GM10847 (cell line): ENCODE results near the gene PTPN3.

Experiments
- POLR2A ChIP-seq: IDR thresholded peaks from 2 replicates; pipeline ENCODE4 v1.6.1; 2011; ENCODE audit not compliant: insufficient read length; ENCODE audit errors: extremely low read depth

Gene PTPN3

DNA sequence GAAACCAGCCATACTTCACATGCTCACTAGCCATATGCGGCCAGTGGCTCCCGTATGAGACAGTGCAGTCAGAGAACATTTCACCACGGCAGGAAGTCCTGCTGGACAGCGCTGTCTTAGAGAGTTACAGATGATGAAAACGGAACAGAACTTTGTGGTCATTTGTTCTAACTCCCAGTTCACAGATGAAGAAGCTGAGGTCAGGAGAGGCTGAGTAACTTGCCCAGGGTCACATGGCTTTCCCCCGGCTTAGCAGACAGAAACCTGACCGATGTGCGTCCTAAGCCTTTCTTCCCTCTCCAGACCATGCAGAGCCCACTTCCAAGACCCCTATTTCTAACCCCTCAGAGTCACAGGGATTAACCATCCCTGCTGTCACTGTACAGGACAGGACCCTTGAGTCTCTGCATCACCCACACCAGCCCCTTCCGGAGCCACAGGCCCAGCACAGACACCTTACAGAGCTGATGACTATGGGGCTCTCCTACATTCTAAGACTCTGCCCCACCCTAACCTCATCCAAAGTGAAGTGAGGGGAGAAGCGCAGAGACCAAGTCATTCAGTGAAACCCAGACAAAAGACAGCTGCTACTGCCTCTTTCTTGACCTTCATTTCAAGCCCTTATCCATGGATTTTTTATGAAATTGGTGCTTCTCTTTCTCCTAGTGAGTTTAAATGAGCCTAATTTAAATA is 86.9 kb downstream of the PTPN3 start:
- TF ChIP-seq POLR2A: no peak

DNA sequence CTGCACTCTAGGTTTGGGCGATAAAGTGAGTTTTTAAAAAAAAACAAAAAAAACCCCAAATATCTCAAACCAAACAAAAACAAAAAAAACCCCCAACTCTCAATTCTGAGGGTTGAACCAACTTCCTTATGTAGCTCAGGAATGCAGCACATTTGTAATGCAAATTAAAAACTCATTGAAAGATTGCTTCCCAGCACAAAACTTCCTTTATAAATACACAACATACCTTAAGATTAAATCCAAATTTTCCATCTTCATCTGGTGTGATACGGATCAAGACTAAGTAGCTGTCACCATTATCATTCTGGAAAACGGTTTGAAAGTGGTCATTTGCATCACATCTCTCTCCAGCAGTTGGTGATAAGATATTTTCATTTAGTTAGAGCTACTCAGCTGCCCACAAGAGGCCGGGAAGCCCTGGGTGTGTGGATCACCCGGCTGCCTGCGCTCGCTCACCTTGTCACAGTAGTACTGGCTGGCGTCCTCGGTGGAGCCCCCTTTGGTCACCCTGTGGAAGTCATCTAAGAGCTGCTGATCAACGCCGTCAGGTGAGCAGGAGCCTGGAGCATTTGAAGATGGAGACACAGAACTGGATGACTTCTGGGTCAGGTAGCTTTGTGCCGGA is 88.2 kb downstream of the PTPN3 start:
- TF ChIP-seq POLR2A: no peak

DNA sequence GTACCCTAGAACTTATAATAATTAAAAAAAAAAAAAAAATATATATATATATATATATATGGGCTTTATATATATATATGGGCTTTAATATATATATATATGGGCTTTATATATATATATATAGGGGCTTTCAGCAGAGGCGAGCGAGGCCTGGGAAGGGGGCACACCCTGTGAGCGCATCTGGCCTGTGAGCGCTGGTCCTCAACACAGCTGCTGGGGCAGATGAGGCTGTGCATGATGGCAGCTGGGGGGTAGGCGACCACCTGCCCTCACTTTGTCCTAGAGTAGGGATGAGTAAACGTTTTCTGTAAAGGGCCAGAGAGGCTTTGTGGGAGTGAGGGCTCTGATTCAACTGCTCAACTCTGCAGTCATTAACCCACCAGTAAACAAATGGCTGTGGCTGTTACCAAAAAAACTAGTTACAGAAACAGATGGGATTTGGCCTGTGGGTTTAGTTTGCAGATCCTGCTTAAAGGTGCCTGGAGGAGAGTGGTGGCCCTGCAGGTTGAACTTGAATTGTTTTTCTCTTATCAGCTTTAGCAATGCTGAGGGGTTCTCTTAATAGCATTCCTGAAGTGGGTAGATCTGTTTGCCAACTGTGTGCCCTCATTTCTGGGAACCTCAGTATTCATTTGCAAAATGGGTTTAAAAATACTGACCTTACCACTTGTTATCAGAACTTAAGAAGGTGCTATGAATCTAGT is 89.2 kb downstream of the PTPN3 start:
- TF ChIP-seq POLR2A: no peak

DNA sequence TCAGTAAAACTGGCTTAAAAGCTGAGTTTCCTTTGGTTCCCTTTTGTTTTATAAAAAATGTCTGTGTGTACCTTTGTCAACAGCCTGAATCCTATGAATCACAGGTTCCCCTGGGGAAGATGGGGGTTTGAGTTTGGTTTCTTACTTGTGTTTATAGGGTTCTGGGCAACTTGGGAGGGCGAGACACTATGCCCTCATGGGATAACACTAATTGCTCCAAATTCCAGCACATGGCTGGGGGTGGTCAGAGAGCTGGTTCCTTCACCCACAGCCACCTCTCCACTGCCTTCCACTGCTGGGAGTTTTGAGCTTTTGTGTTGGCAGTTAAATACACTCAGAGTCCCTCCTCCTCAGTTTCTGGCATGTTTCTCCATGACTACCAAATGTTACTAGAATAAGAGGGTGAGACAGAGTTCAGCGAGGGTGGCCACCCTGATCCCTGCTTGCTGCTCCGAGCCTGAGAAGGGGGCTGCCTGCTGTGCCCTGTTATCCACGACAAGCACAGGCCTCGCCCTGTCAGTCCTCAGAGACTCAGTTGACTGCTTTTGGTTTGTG is 94.3 kb downstream of the PTPN3 start:
- TF ChIP-seq POLR2A: no peak

GRCh38 chr9:109403116-109403515 is 95.0 kb downstream of the PTPN3 start:
- TF ChIP-seq POLR2A: no peak

DNA sequence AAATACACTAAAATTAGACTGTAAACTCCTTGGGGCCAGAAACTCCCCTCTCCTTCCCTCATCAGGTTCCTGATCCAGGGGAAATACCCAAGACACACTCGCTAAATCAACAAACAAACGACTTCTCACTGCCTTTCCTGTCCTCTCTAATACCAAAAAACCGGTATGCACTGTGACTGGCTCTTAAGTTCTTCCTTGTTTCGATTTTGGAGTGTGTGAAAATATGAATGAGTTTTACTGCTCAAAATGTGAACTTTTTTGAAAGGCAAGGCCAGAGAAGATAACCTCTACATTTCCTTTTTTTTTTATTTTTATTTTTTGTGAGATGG is 96.2 kb downstream of the PTPN3 start:
- TF ChIP-seq POLR2A: no peak

GRCh38 chr9:109401169-109401989 is 96.7 kb downstream of the PTPN3 start:
- TF ChIP-seq POLR2A: no peak

DNA sequence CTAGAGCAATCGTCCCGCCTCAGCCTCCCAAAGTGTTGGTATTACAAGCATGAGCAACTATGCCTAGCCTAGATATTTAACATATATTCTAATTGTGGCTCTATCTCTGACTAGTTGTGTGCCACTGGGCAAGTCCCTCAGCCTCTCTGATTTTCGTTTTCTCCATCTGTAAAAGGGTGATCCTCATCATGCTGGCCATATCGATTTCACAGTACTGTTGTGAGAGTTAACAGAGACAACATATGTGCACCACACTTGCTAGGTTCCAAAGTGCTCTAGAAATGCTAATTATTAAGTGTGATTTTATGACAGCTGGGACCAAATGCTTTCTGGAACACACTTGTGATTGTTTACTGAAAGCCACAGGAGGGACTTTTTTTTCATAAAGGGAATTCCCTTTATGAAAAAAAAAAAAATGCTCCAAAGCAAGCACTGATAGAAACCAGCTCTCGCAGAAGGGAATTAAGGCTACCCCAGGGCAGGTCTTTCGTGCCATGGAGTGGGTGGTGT is 98.8 kb downstream of the PTPN3 start:
- no peak for TF ChIP-seq POLR2A

DNA sequence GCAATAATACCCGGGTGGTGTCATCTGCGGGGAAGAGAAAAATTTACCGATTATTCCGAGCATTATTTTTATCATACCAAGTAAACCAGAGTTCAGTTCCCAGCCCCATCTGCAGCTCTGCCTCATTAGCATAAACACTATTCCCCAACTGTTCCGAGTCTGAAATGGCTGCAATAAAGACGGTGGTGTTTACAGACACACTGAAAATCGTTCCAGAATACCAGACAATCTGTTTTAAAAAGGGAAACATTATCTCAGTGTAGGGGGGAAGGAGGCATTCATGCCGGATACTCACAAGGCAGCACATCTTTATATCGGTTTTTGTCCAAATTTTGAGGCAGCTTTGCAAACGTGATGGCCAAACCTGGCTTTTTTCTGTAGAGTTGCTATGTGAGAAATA is 106.9 kb downstream of the PTPN3 start:
- no peak for TF ChIP-seq POLR2A

GRCh38 chr9:109387856-109388255 is 110.3 kb downstream of the PTPN3 start:
- no peak for TF ChIP-seq POLR2A

- no peak for TF ChIP-seq POLR2A
Measured at GRCh38 chr9:109387206-109387605, 110.9 kb downstream of the PTPN3 start.

DNA sequence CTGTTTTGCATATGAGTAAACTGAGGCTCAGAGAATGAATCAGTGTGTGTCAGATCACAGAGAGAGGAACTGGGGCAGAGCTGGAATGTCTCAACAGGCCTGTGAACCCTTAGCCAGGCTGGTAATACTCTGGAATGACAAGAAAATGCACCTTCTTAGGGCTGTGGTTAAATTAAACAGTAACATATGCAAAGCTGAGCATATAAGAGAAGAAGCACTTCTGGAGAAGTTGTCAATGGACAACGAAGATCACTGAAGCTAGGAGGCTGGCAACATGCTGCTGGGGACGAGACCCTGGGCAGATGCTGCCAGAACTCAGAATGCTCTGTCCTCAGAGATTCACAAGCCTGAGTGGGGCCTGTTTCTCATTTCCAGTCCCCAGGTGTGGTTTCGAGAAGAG is 112.6 kb downstream of the PTPN3 start:
- TF ChIP-seq POLR2A: no peak

DNA sequence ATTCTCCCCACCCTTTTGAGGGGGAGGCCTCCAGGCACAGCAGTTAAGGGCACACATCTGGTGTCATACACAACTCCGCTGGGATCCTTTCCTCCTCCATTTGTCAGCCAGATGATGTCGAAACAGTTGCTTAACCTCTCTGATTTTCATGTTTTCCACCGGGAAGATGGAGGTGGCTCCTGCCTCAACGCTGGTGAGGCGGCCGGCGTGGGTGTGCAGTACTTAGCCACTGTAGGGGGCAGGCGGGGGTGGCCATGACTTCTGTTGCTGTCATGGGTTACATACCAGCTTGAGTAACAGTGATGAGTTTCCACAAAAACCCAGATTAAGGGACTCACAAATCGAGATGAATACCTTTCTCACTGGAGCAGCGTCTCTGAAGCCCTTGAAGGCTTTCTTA is 114.2 kb downstream of the PTPN3 start:
- no peak for TF ChIP-seq POLR2A

DNA sequence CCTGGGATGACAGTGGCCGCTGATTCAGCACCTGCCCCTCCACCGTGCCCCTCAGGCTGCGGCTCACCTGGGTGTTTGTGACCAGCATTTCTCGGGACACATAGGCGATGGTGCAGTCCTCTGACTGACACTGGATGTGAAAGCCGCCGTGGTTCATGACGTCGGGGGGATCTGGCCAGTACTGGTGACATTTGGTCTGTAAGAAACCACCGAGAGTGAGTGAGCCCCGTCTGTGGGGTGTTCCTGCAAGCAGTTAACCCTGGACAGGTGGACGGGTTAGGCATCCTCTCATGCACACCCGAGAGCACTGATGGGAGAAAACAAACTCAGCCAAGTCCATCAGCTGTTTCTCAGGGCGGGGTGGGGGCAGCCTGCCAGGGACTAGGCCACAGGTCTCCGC is 114.8 kb downstream of the PTPN3 start:
- no peak for TF ChIP-seq POLR2A

GRCh38 chr9:109382585-109382984 is 115.5 kb downstream of the PTPN3 start:
- no peak for TF ChIP-seq POLR2A
